ENCODE results near the gene GRIP2. TPM values are rescaled to one million over a fixed set of nuclear protein-coding genes. Genes with fewer than 3 reads are reported as not detected.

Gene GRIP2
- total and polyA plus RNA-seq, 12 donors, result 0.09 to 2.5 (median 1.1) TPM

DNA sequence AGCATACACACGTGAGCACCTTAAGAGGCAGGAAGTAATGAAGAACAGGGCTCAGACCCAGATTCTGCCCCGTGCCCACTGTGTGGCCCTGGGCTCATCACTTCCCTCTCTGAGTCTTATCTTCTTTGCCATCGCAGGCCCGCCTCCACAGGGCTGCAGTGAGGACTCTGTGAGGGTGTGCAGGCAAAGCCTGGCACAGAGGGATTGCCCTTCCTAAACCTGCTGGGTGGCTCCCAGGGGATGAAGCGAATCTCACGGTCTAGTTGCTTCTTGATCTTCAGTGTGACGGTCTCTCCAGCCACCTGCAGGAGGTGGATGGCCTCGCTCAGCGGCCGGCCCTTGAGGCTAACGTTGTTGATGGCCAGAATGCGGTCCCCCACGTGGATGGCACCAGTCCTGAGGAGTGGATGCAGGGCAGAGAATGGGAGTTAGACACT, 32.8 kb downstream of the GRIP2 start:
- Histone ChIP-seq H3K9me3 (replicated peaks in 1 of 3) (peaks cover 0 to 7% (median 0%) of the 10 kb centered on the region in 3 donors), H3K4me1 (replicated peaks in 1 of 2) (no peaks in the 10 kb centered on the region), H3K27ac (no peak overlapping the region), H3K27me3 (peaks cover 6% of the 10 kb centered on the region), H3K4me3 (no peak overlapping the region), H3K36me3 (replicated peaks in 1 of 2) (no peaks in the 10 kb centered on the region)
- intact Hi-C loops (cut with DNase I), result loop anchor here (5.0 to 10.0 kb wide), 2 partner anchors 45 to 417 kb away; no protein-coding TSS in a partner anchor
- no peak for TF ChIP-seq POLR2A (IDR thresholded peaks at IDR 0.05)
- TF ChIP-seq, protein P1, sequence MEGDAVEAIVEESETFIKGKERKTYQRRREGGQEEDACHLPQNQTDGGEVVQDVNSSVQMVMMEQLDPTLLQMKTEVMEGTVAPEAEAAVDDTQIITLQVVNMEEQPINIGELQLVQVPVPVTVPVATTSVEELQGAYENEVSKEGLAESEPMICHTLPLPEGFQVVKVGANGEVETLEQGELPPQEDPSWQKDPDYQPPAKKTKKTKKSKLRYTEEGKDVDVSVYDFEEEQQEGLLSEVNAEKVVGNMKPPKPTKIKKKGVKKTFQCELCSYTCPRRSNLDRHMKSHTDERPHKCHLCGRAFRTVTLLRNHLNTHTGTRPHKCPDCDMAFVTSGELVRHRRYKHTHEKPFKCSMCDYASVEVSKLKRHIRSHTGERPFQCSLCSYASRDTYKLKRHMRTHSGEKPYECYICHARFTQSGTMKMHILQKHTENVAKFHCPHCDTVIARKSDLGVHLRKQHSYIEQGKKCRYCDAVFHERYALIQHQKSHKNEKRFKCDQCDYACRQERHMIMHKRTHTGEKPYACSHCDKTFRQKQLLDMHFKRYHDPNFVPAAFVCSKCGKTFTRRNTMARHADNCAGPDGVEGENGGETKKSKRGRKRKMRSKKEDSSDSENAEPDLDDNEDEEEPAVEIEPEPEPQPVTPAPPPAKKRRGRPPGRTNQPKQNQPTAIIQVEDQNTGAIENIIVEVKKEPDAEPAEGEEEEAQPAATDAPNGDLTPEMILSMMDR (IDR thresholded peaks at IDR 0.05), result no peak
- no peak for DNase-seq
- WGBS, 4 donors, result 74 to 87% (median 81%) methylated on average over 4 to 13 of the region's 13 CpGs

DNA sequence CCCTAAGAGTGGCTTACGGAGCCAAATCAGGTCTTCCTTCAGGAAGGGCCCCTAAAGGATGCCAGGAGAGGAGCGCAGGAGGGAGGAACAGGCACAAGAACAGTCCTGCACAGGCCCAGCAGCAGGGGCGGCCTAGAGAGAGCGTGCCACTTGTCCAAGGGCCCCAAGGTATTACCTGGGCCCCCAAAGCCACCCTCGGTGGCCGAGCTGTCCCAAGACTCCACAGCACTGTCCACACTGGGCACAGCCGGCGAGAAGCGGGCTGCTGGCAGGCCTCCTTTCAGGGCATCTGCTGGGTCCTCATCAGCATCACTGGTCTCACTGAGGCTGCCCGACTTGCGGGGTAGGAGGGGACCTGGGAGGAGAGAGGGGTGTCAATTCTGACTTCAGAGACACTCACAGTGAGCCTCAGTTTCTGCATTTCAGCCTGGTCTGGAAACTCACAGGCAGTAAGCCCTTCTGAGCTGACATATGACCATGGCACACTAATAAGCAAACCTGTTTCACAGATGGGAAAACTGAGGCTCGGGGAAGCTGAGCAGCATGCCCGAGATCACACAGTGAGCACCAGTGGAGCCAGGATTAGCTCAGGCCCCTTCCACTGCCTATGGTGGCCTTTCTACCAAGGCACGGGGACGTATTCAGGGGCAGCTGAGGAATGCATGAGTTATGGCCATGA, 33.4 kb downstream of the GRIP2 start:
- intact Hi-C loops (cut with DNase I), result loop anchor here (5.0 to 10.0 kb wide), 2 partner anchors 46 to 418 kb away; no protein-coding TSS in a partner anchor
- H3K9me3 ChIP-seq (replicated peaks in 1 of 3), result peaks cover 0 to 10% (median 0%) of the 10 kb centered on the region in 3 donors
- 79 to 84% (median 81%) methylated on average over 5 to 15 of the region's 15 CpGs for WGBS, 4 donors
- no peaks in the 10 kb centered on the region for H3K4me1 ChIP-seq (replicated peaks in 1 of 2)
- peaks cover 6% of the 10 kb centered on the region for H3K27me3 ChIP-seq
- no peak overlapping the region for H3K27ac ChIP-seq
- no peak overlapping the region for H3K4me3 ChIP-seq
- no peaks in the 10 kb centered on the region for H3K36me3 ChIP-seq (replicated peaks in 1 of 2)
- DNase-seq, result no peak
- TF ChIP-seq, protein P1 (IDR thresholded peaks at IDR 0.05), result no peak
- no peak for TF ChIP-seq POLR2A (IDR thresholded peaks at IDR 0.05)

DNA sequence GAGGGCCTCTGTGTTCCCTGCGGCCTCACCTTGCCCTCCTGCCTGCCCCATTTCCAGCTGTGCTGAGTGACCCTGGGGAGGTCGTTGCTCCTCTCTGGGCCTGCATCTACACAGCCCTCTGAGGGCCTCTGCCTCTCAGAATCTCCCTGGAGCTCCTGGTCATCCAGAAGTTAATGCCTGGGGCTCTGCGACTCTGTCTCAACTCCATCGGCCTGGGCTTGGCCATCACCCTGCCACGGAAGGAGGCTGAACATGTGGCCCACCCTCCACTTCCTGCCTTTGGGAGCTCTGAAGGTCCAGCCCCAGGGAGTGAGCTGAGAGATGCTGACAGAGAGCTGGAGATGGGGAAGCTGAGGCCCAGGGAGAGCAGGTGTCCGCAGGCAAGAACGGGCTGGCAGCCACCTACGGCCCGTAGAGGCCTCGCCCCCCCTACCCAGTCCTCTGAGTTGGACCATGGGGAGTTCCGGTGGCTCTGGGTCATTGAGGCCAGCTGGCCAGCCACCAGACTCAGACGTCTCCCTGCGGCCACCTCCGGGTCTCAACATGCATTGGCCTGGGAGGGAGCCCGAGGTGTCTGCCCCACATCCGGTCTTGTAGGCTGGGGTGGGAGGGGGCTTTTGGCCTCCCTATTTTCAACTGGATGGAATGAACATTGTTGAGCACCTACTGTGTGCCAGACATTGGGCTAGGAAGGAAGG, 34.2 kb downstream of the GRIP2 start:
- H3K9me3 ChIP-seq (replicated peaks in 1 of 3), result peaks cover 0 to 10% (median 0%) of the 10 kb centered on the region in 3 donors
- DNase-seq, result no peak
- no peak overlapping the region for H3K27ac ChIP-seq
- 84 to 86% (median 85%) methylated on average over 9 to 16 of the region's 16 CpGs for WGBS, 4 donors
- H3K4me1 ChIP-seq (replicated peaks in 1 of 2), result no peaks in the 10 kb centered on the region
- no peak overlapping the region for H3K4me3 ChIP-seq
- intact Hi-C loops (cut with DNase I), result loop anchor here (5.0 to 10.0 kb wide), 2 partner anchors 46 to 419 kb away; no protein-coding TSS in a partner anchor
- TF ChIP-seq, protein P1 (IDR thresholded peaks at IDR 0.05), result no peak
- TF ChIP-seq POLR2A (IDR thresholded peaks at IDR 0.05), result no peak
- peaks cover 6% of the 10 kb centered on the region for H3K27me3 ChIP-seq
- no peaks in the 10 kb centered on the region for H3K36me3 ChIP-seq (replicated peaks in 1 of 2)
